GM19193 (cell line): Measurements from ENCODE around the gene GALNT2.

Source experiments
- POLR2A ChIP-seq: IDR thresholded peaks from 4 replicates; pipeline ENCODE4 v1.6.1; 2011; ENCODE audit not compliant: insufficient read depth, insufficient read length; ENCODE audit errors: extremely low read depth

Gene GALNT2

GRCh38 chr1:230228236-230228897 lies 161.3 kb downstream of the GALNT2 start:
- no peak for TF ChIP-seq POLR2A

- no peak for TF ChIP-seq POLR2A
These were observed 163.2 kb downstream of the GALNT2 start for GRCh38 chr1:230230273-230230672.

GRCh38 chr1:230230948-230231773 lies 164.1 kb downstream of the GALNT2 start:
- TF ChIP-seq POLR2A: no peak

DNA sequence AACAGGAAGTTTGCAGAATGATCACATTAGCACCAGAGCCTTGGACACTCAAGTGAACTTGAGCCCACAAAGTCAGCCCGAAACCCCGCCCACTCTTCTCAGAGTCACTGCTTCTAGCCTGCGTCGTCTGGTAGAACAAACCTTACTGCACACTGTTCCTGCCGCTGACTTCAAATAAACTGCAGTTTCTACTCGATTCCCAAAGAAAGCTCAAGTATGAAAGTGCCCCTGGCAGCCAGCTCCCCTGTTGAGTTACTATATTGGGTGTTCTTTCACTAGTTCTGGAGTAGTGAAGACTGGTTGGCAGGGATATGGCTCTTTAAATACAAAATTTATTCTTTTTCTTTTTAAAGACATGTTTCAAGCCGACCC lies 164.7 kb downstream of the GALNT2 start:
- TF ChIP-seq POLR2A: no peak

GRCh38 chr1:230232371-230232771 lies 165.3 kb downstream of the GALNT2 start:
- TF ChIP-seq POLR2A: no peak

GRCh38 chr1:230233786-230234185 lies 166.7 kb downstream of the GALNT2 start:
- TF ChIP-seq POLR2A: no peak

- TF ChIP-seq POLR2A: no peak
These were observed 168.8 kb downstream of the GALNT2 start for GRCh38 chr1:230235876-230236275.

DNA sequence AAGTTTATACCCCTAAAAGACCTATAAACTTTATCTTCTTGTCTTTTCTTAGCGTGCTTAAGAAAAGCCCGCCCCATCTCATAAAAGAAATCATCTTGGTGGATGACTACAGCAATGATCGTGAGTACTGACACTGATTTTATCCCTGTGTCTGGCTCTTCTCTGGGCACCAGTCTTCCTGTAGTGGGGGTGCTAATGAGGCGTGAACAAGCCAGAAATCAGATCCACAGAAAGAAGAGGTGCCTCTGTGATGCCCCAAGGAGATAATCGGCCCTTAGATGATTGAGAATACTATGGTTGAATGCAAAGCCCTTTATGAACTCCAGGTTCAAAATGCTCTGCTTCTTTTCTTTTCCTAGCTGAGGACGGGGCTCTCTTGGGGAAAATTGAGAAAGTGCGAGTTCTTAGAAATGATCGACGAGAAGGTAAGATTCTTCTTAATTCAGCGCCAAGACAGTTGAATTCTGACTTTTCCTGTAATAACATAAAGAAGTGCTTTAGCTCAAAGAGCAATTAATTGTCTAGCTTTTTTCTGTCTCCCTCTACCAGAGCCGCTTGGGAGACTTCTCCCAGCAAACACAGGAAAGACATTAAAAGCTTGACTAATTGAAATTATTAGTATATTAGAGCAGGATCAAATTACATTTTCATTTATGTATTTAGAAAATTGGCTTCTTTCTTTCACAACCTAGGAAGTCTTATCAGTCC lies 169.4 kb downstream of the GALNT2 start:
- TF ChIP-seq POLR2A: no peak

GRCh38 chr1:230237009-230237370 lies 170.0 kb downstream of the GALNT2 start:
- no peak for TF ChIP-seq POLR2A

DNA sequence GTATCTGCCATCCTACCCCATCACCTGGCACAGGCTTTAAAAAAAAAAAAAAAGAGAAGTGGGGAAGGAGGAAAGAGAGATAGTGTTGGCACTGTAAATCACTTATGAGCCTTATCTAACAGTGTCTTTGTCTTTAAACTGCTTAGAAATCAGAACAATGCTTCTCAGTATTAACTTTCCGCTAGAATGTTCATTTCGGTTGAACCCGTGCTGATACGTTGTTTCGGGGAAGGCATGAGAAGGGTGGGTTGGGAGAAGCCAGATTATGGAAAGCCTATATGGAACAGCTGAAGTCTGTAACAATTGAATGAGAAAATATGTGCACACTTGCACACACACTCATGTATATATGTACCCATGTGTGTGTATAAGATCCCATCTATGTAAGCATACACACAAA lies 170.8 kb downstream of the GALNT2 start:
- no peak for TF ChIP-seq POLR2A

DNA sequence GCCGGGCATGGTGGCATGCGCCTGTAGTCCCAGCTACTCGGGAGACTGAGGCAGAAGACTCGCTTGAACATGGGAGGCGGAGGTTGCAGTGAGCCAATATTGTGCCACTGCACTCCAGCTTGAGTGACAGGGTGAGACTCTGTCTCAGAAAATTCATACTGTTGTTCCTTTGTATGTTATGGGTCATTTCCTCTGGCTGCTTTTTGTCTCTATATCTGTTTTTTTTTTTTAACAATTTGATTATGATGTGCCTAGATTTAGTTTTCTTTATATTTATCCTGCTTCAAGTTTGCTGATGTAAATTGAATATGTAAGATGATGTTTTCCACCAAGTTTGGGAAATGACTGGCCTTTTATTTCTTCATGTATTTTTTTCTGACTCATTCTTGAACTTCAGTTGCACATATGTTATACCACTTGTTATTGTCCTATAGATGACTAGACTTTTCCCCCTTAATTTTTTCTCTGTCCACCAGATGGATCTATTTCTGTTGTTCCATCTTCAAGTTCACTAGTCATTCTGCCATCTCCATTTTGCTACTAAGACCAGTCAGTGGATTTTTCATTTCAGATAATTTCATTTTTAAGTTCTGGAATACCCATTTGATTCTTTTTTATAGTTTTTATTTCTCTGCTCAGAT lies 173.5 kb downstream of the GALNT2 start:
- no peak for TF ChIP-seq POLR2A

DNA sequence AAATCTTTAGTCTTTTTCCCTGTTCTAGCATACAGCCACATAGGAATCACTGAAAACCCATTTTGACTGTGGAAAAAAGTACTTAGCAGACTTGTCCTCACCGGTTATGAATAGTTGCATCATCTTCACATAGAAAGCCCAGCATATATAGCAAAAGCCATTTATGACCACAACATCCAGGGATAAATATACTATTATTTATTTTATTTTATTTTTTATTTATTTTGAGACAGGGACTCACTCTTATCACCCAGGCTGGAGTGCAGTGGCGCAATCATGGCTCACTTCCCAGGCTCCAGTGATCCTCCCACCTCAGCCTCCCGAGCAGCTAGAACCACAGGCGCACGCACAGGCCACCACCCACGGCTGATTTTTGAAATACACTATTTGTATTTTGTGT lies 175.3 kb downstream of the GALNT2 start:
- no peak for TF ChIP-seq POLR2A

GRCh38 chr1:230243146-230243545 lies 176.1 kb downstream of the GALNT2 start:
- TF ChIP-seq POLR2A: no peak

DNA sequence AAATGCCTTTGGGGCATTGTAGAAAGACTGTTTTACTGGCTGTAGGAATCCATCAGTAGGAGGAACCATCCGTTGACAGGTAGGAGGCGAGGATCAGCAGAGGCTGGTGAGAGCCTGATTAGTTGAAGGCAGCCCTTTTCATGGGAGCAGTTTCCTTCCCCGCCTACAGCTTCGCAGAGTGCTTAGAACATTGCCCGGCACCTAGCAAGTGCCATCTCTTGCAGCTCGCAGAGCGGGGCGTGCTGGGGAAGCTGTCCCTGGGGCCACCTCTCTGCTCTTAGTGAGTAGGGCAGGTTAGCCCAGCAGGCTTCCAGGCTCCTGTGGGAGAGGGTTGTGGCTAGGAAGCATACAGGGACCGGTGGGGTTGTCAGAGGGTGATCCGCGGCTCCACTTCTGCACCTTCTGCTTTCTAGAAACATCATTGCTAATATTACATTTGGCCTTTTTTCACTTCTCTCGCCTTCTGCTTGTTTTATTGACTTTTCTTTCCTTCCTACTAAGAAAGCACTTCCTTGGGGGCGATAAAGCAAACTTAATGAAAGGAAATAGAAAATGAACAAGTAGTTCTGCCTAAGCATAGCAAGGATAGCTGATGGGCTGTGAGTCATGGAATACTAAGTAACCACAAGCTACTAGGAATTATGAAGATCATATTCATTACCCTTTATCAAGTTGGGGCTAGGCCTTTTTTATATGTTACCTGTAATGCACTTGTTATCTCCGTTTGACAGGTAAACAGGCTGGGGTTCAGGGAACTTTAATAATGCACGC lies 176.7 kb downstream of the GALNT2 start:
- no peak for TF ChIP-seq POLR2A
